BJ (cell line): Measurements from ENCODE around the gene NLK. TPM values are rescaled to one million over a fixed set of nuclear protein-coding genes. Genes with fewer than 3 reads are reported as not detected.

ENCODE experiments used
- CTCF ChIA-PET: fragments of 350-600 bp; formaldehyde crosslinking; extraction: SDS; loops from one replicate; lab custom pipeline; 2021; ENCODE audit warnings: antibody characterized with exemption, inconsistent platforms; lab: Yijun Ruan, JAX
- POLR2A ChIA-PET: fragments of 300-600 bp; sonication (Branson Sonifier 250); formaldehyde crosslinking; extraction: SDS; loops from one replicate; lab custom pipeline; 2021; ENCODE audit warnings: antibody characterized with exemption; lab: Charles Lee
- DNase-seq: peaks from one replicate; pipeline ENCODE4 v3.0.0-alpha.2; 2011; ENCODE audit warnings: low read depth
- H3K27me3 ChIP-seq: 2 replicates; pipeline ENCODE4 v1.6.0; 2011; ENCODE audit warnings: low read length; ENCODE audit not compliant: control insufficient read depth, insufficient read depth
- H3K36me3 ChIP-seq: 2 replicates; pipeline ENCODE4 v1.5.1; 2011; ENCODE audit warnings: low read length; ENCODE audit not compliant: control insufficient read depth, insufficient read depth
- H3K4me3 ChIP-seq: 2 replicates; pipeline ENCODE4 v1.5.1; 2011; ENCODE audit warnings: low read depth, mild to moderate bottlenecking, control low read depth, low read length
- polyA plus RNA-seq: library from polyadenylated mRNA; depleted of rRNA; stranded (reverse); fragments of >200 nt; gene quantifications from 2 replicates; pipeline ENCODE4 v1.2.3, GENCODE V29; 2011
- TF ChIP-seq, protein P1 (sequence below): IDR thresholded peaks from 2 replicates; pipeline ENCODE4 v1.5.1; 2011; ENCODE audit warnings: low read depth, mild to moderate bottlenecking, control low read depth, inconsistent platforms, low read length, moderate library complexity; ENCODE audit not compliant: insufficient read depth

The NLK gene
- polyA plus RNA-seq, 1 experiment: 16.5 TPM

DNA sequence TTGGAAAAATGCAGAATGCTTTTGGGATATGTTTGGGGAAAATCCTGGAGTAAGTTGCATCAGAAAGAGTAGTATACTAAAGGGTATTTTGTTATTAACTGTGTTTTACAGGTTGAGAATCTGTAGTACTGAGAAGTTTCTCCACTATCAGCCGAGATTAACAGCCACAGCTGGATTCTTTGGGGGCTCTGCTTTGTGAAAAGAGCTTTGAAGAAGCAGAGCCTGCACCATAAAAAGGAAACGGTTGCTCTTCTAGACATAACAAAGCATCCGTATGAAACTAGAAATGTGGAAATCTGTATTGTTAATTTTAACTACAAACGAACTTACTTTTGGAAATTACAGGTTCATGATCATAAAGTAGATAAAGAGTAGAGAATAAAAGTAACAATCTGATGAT is 5.3 kb downstream of the NLK start:
- TF ChIP-seq, protein P1, sequence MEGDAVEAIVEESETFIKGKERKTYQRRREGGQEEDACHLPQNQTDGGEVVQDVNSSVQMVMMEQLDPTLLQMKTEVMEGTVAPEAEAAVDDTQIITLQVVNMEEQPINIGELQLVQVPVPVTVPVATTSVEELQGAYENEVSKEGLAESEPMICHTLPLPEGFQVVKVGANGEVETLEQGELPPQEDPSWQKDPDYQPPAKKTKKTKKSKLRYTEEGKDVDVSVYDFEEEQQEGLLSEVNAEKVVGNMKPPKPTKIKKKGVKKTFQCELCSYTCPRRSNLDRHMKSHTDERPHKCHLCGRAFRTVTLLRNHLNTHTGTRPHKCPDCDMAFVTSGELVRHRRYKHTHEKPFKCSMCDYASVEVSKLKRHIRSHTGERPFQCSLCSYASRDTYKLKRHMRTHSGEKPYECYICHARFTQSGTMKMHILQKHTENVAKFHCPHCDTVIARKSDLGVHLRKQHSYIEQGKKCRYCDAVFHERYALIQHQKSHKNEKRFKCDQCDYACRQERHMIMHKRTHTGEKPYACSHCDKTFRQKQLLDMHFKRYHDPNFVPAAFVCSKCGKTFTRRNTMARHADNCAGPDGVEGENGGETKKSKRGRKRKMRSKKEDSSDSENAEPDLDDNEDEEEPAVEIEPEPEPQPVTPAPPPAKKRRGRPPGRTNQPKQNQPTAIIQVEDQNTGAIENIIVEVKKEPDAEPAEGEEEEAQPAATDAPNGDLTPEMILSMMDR: no peak
- CTCF ChIA-PET: no interaction called here
- no peak for DNase-seq
- H3K4me3 ChIP-seq: no peak overlapping the region
- no peaks in the 10 kb centered on the region for H3K36me3 ChIP-seq
- POLR2A ChIA-PET: no interaction called here
- H3K27me3 ChIP-seq: no peaks in the 10 kb centered on the region

DNA sequence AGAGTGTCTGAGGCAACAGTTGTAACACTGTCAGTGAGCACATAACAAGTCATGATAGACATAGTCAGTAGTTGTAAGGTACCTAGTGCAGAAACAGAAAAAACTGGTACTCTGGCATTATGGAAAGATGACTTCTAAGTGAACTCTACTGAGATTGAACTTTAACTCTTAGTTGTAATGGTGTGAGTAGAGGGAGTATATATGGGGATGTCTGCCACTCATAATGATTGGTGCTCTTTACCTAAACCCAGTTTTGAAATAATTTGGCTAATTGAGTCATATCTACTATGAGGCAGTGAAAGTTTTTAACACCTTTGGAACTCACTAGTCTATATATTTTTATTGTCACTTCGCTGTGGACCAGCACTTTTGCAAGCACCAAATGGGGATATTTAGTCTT is 6.6 kb downstream of the NLK start:
- H3K4me3 ChIP-seq: no peak overlapping the region
- H3K27me3 ChIP-seq: no peaks in the 10 kb centered on the region
- DNase-seq: no peak
- TF ChIP-seq, protein P1: no peak
- CTCF ChIA-PET: interaction anchor here (0.7 kb wide), 1 partner anchor 370 kb away, joined by 3 read pairs; no protein-coding TSS in a partner anchor
- POLR2A ChIA-PET: no interaction called here
- no peaks in the 10 kb centered on the region for H3K36me3 ChIP-seq

DNA sequence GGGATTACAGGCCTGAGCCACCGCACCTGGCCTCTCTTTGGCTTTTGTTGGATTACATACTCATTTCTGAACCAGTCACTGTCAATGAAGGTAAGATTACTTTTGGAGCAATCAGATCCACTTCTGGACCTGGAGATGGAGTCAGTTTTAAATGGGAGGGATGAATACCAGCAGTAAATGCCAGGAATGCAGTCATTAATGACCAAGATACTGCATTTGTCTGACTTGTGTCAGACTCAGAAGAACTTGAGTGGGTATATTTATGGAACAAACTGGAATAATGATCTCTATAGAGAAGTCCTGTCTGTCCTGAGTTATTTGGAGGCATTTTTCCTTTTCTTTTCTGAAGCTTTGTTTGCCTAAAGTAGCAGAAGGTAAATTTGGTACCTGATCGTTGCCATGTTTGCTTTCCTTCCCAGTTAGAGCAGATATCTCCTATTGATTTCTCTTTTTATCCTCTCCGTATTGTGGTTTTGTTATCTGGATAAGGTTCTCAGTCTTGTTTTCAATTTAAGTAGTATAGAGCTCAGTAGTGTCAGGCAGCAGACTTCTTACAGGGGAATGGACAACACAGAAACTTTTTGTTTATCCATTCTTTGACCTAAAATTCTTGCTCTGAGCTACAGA is 10.7 kb downstream of the NLK start:
- no peak for DNase-seq
- ChIA-PET CTCF (interaction anchor here (0.9 to 1.3 kb wide), 2 partner anchors 10 kb away, joined by 3 to 5 read pairs; no protein-coding TSS in a partner anchor), POLR2A (interaction anchor here (0.5 to 0.6 kb wide), 2 partner anchors 12 to 415 kb away, joined by 3 to 4 read pairs; no protein-coding TSS in a partner anchor)
- H3K36me3 ChIP-seq: no peaks in the 10 kb centered on the region
- TF ChIP-seq, protein P1: no peak
- H3K27me3 ChIP-seq: no peaks in the 10 kb centered on the region
- H3K4me3 ChIP-seq: no peak overlapping the region

DNA sequence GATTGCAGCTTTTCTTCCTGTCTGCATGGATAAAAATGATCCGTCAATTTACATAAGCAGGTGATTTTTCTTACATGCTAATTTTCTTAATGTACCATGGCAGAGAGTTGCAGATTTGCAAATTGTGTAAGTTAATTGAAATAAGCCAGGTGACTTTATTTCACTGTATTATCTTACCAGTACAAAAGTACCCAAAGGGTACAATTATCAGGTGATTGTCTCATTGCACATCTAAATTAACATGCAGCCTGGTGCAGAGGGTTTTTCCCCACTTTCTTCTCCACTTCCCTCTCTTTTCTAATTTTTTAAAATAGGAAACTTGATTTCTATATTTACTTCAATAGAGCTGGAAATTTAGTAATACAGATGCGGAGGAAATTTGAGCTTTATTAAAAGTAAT is 11.2 kb downstream of the NLK start:
- ChIA-PET POLR2A (interaction anchor here (0.5 to 0.6 kb wide), 2 partner anchors 13 to 415 kb away, joined by 3 to 4 read pairs; no protein-coding TSS in a partner anchor), CTCF (interaction anchor here (0.9 to 1.3 kb wide), 2 partner anchors 10 to 11 kb away, joined by 3 to 5 read pairs; no protein-coding TSS in a partner anchor)
- H3K27me3 ChIP-seq: no peaks in the 10 kb centered on the region
- TF ChIP-seq, protein P1: no peak
- no peak overlapping the region for H3K4me3 ChIP-seq
- H3K36me3 ChIP-seq: no peaks in the 10 kb centered on the region
- no peak for DNase-seq

DNA sequence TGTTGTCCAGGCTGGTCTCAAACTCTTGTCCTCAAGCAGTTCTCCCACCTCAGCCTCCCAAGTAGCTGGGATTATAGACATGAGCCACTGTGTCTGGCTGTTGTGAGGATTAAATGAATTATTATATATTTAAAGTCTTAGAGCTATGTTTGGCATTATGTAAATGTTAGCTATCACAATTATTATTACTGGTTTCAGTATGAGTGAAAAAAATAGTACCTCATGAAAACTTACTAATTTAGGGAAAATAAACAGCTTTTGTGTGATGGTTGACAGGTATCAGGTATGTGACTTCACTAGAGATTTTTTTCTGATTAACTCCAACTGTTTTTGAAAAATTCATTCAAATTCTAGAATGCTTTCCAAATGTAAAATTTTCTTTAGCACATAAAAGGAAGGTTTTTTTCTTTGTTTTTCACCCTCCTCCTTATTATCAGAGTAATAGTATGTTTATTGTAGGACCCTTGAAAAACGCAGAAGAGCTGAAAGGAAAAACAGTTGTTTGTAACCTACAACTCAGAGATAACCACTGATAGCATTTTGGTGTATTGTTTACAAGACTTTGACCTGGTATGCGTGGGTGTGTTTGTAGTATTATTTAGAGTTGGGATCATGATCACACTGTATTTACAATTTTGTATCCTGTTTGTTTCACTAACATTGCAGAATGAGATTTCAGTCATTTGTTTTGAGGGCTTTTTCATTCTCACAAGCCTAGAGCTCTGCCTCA is 13.2 kb downstream of the NLK start:
- H3K36me3 ChIP-seq: no peaks in the 10 kb centered on the region
- TF ChIP-seq, protein P1: no peak
- no peak for DNase-seq
- no peak overlapping the region for H3K4me3 ChIP-seq
- H3K27me3 ChIP-seq: no peaks in the 10 kb centered on the region
- ChIA-PET POLR2A (interaction anchor here (1.1 kb wide), 1 partner anchor 14 kb away, joined by 12 read pairs; no protein-coding TSS in a partner anchor), CTCF (interaction anchor here (0.7 kb wide), 1 partner anchor 45 kb away, joined by 3 read pairs; no protein-coding TSS in a partner anchor)
